Measurements from ENCODE around the gene CACNA2D2. TPM values are rescaled to one million over a fixed set of nuclear protein-coding genes. Genes with fewer than 3 reads are reported as not detected.

Gene CACNA2D2
- total RNA-seq, 2 donors from 2014 or later = 1.3 TPM

GRCh38 chr3:50502584-50503423 lies 630 bp downstream of the CACNA2D2 start:
- TF ChIP-seq CTCF (IDR thresholded peaks at IDR 0.05) (no peak), POLR2A (IDR thresholded peaks at IDR 0.05) (no peak)
- H3K27ac ChIP-seq = no peak overlapping the region
- H3K36me3 ChIP-seq (replicated peaks in 1 of 2; ENCODE audit: insufficient read depth in 1 of 2, low read depth in 2 of 2) = no peaks in the 10 kb centered on the region
- peak in 1 of 4 donors; percentile 14 for DNase-seq
- H3K9me3 ChIP-seq = no peaks in the 10 kb centered on the region
- 2 to 9% methylated on average over 4 to 78 of the region's 79 CpGs for WGBS, 2 donors
- peak overlapping the region in 1 of 2 donors; percentile 21 for H3K4me3 ChIP-seq
- H3K4me1 ChIP-seq = peaks cover 13% of the 10 kb centered on the region
- intact Hi-C loops (cut with DNase I) = no loop called here
- peak; percentile 22 for ATAC-seq
- no peaks in the 10 kb centered on the region for H3K27me3 ChIP-seq

GRCh38 chr3:50502225-50502583 lies 1.2 kb downstream of the CACNA2D2 start:
- no peak for ATAC-seq

GRCh38 chr3:50495609-50496423 lies 7.6 kb downstream of the CACNA2D2 start:
- ATAC-seq = no peak
- no peak for TF ChIP-seq POLR2A (IDR thresholded peaks at IDR 0.05)
- no peak for TF ChIP-seq CTCF (IDR thresholded peaks at IDR 0.05)
- Histone ChIP-seq H3K4me1 (no peaks in the 10 kb centered on the region), H3K27ac (no peak overlapping the region), H3K27me3 (no peaks in the 10 kb centered on the region), H3K9me3 (no peaks in the 10 kb centered on the region), H3K36me3 (replicated peaks in 1 of 2; ENCODE audit: insufficient read depth in 1 of 2, low read depth in 2 of 2) (no peaks in the 10 kb centered on the region), H3K4me3 (no peak overlapping the region)
- WGBS, 2 donors = 78 to 80% methylated on average over 14 to 16 of the region's 16 CpGs
- intact Hi-C loops (cut with DNase I) = no loop called here
- DNase-seq = no peak

More at GRCh38 chr3:50502225-50502583, 1.2 kb downstream of the CACNA2D2 start:
- Histone ChIP-seq H3K36me3 (replicated peaks in 1 of 2; ENCODE audit: insufficient read depth in 1 of 2, low read depth in 2 of 2) (no peaks in the 10 kb centered on the region), H3K27me3 (no peaks in the 10 kb centered on the region), H3K9me3 (no peaks in the 10 kb centered on the region), H3K27ac (no peak overlapping the region), H3K4me1 (peaks cover 13% of the 10 kb centered on the region), H3K4me3 (no peak overlapping the region)
- no peak for DNase-seq
- 33 to 40% methylated on average over 3 to 7 of the region's 7 CpGs for WGBS, 2 donors
- intact Hi-C loops (cut with DNase I) = no loop called here
- no peak for TF ChIP-seq POLR2A (IDR thresholded peaks at IDR 0.05)
- no peak for TF ChIP-seq CTCF (IDR thresholded peaks at IDR 0.05)

GRCh38 chr3:50494126-50494525 lies 9.3 kb downstream of the CACNA2D2 start:
- Histone ChIP-seq H3K27ac (no peak overlapping the region), H3K27me3 (no peaks in the 10 kb centered on the region), H3K4me1 (no peaks in the 10 kb centered on the region), H3K9me3 (no peaks in the 10 kb centered on the region), H3K4me3 (no peak overlapping the region), H3K36me3 (replicated peaks in 1 of 2; ENCODE audit: insufficient read depth in 1 of 2, low read depth in 2 of 2) (no peaks in the 10 kb centered on the region)
- DNase-seq (no peak), ATAC-seq (no peak)
- intact Hi-C loops (cut with DNase I) = no loop called here
- no peak for TF ChIP-seq CTCF (IDR thresholded peaks at IDR 0.05)
- TF ChIP-seq POLR2A (IDR thresholded peaks at IDR 0.05) = no peak
- WGBS, 2 donors = 81 to 84% methylated on average over 6 to 8 of the region's 8 CpGs

Measured in body of pancreas (tissue), 4 donors.